Right cardiac atrium (tissue), 5 donors: ENCODE results near the gene MREG. TPM values are rescaled to one million over a fixed set of nuclear protein-coding genes. Genes with fewer than 3 reads are reported as not detected.
"Not testable (repeated sequence)": the region's sequence is repeated elsewhere in the genome, so short reads cannot be mapped to it uniquely, and the experiment has no call there.

Source experiments
- ATAC-seq, 2 donors: fragments of 200-7000 bp; cut with Tn5 transposase; one replicate each; pipeline versions ENCODE4 v1.8.0 to v1.9.1; 2020; ENCODE audit warnings: moderate library complexity in 2 of 2, mild to moderate bottlenecking in 1 of 2
- DNase-seq, 3 donors: peaks; one replicate each; pipeline ENCODE4 v3.0.0-alpha.2; 2020
- H3K27ac ChIP-seq: one replicate; pipeline ENCODE4 v1.5.1; 2013; ENCODE audit warnings: mild to moderate bottlenecking, low read length, control low read depth, moderate library complexity
- H3K27me3 ChIP-seq: one replicate; pipeline ENCODE4 v1.6.1; 2013; ENCODE audit not compliant: control insufficient read depth, insufficient read depth
- H3K4me1 ChIP-seq: one replicate; pipeline ENCODE4 v1.6.1; 2013; ENCODE audit warnings: low read length; ENCODE audit not compliant: control insufficient read depth, insufficient read depth
- H3K4me3 ChIP-seq: one replicate; pipeline ENCODE4 v1.5.1; 2013; ENCODE audit warnings: low read length, control low read depth
- H3K9me3 ChIP-seq: one replicate; pipeline ENCODE4 v1.6.1; 2013; ENCODE audit warnings: low read length; ENCODE audit not compliant: control insufficient read depth
- WGBS: extraction: QIAGEN DNeasy Blood & Tissue Kit; methylation state at CpG from one replicate; pipeline ENCODE4 v1.1.7; 2013; 5-methylcytosine and 5-hydroxymethylcytosine counted together
- intact Hi-C, 4 donors: fragments of 100-400 bp; cut with DNase I; formaldehyde crosslinking; loops; one replicate each; pipeline versions ENCODE4 v1.11.0 to v1.14.0; 2022 to 2023
- polyA plus RNA-seq: library from polyadenylated mRNA; stranded (reverse); fragments of 200-250 nt; gene quantifications from one replicate; pipeline ENCODE4 v1.2.3, GENCODE V29; 2013
- total RNA-seq, 4 donors: library from RNA; stranded (reverse); fragmentation: NEBNext Ultra II Directional; extraction: Animal tissue kit (Norgen Biotek cat#: 25700); gene quantifications; one replicate each; pipeline ENCODE4 v1.2.1, GENCODE V29; 2021
- donor health status: healthy with polysubstance abuse.
- donor health status: DM: no; HTN: yes; CAD: no.
- donor health status: DM: no; HTN: no; CAD: no.
- donor health status: DM: no; HTN: yes; CAD: no; lungs with severe emphysema.
- donor health status: DM: yes; HTN: yes; CAD: no.

The MREG gene
- total and polyA plus RNA-seq, 5 donors = 0.31 to 0.82 (median 0.50) TPM

DNA sequence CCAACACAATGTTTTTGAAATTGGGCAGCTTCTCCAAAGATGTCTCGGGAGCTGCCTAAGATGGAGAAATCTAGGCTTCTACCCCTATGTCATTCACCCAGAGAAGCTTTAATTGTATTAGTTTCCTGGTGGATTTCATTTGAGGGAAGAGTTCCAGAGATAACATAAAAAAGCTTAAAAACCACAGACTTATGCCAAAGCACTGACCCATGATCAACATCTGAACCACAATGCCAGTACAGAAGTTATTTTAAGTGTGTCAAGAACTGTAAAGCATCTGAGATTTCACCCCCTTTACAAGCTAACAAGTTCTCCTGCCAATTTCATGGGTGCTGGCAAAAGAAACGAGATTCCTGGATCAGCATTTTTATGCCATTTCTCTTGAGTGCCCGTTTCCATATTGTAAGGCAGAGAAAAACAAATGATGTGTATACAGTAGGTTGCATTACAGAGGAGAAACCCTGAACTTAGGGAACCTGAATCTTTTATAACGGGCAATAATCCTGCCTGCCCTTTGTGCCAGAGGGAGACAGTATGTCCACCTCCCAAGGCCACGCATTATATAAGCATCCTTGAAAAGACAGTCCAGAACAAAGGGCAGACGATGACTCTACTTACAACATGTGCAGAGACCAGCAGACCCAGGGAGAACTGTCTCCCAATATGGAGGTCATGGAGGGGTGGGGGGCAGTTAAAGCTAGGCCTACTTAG is 44.1 kb downstream of the MREG start:
- DNase-seq (no peak), ATAC-seq (no peak)
- WGBS = 90% methylated on average over 6 of the region's 6 CpGs
- no peaks in the 10 kb centered on the region for H3K4me1 ChIP-seq
- H3K27ac ChIP-seq = no peak overlapping the region
- H3K4me3 ChIP-seq = no peak overlapping the region
- H3K27me3 ChIP-seq = no peaks in the 10 kb centered on the region
- H3K9me3 ChIP-seq = no peaks in the 10 kb centered on the region
- intact Hi-C loops = no loop called here

DNA sequence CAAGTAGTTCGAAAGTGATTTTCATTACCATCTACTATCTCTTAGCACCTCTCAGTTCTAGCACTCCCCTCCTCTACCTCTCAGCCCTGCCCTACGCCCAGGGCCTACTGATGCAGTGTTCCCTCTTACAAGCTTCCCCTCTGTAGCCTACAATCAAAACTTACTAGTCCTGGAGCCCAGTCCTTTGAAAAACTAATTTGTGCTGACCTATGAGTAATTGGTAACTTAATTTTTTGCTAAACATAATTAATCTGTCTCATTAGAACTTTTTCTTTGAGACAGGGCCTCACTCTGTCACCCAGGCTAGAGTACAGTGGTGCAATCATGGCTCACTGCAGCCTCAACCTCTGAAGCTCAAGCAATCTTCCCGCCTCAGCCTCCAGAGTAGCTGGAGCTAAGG is 44.9 kb downstream of the MREG start:
- ATAC-seq = no peak
- no peaks in the 10 kb centered on the region for H3K9me3 ChIP-seq
- H3K4me1 ChIP-seq = no peaks in the 10 kb centered on the region
- H3K27ac ChIP-seq = no peak overlapping the region
- DNase-seq = no peak
- intact Hi-C loops = no loop called here
- 97% methylated on average over 3 of the region's 3 CpGs for WGBS
- H3K4me3 ChIP-seq = no peak overlapping the region
- no peaks in the 10 kb centered on the region for H3K27me3 ChIP-seq

DNA sequence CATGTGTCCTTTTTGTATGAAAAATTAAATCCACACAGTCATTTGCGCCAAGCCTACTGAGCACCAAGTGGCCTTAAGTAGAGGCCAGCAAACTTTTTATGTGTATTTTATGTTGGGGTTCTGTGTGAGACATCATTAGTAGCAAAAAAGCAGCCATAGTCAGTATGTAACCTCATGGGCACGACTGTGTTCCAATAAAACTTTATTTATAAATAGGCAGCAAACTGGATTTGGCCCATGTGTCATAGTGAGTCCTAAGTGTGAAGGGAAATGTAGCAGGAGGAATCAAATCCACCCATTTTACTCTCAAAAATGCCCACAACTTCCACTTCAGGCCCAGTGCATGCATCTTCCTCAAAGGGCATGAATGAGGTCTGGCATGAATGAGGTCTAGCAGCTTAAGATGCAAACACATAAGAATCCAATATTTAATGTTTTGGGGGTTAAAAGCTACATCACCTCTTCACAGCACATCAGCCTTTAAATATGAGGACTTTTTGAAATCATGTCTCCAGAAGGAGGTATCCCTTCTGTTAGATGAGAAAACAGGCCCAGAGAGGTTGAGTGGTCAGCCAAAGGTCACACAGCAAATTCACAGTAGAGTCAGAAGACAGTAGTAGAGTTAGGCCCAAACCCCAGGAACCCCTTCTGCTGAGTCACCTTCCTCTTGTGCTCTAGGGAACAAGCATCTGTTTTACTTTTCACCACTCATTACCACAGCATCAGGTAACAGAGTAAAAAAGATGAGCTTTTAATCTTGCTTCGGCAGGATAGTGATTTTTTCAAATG is 45.6 kb downstream of the MREG start:
- WGBS = 87% methylated on average over 3 of the region's 3 CpGs
- no peaks in the 10 kb centered on the region for H3K9me3 ChIP-seq
- no peak overlapping the region for H3K27ac ChIP-seq

DNA sequence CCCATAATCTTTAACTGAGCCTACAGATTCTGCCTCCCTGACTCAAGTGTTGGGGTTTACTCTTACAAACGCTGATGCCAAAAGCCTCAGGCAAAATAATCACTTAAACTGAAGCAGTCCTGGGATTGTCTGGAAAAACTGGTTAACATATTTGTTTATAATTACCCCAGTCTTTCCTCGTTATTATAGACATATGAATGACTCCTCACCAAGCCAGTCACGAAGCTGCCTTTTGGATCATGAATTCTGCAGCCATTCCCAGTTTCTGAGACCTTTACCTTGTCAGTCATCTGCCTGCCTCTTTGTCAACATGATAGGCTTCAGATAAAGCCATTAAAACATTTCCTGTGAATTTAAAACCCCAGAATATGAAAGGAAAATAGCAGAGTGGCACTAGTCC is 46.4 kb downstream of the MREG start:
- Histone ChIP-seq H3K9me3 (no peaks in the 10 kb centered on the region), H3K4me3 (no peak overlapping the region), H3K27me3 (no peaks in the 10 kb centered on the region), H3K4me1 (peaks cover 5% of the 10 kb centered on the region), H3K27ac (no peak overlapping the region)
- DNase-seq (no peak), ATAC-seq (no peak)
- intact Hi-C loops = no loop called here
- 69% methylated on average over 3 of the region's 3 CpGs for WGBS

More for the DNA sequence above, 45.6 kb downstream of the MREG start:
- no peak overlapping the region for H3K4me3 ChIP-seq
- H3K4me1 ChIP-seq = no peaks in the 10 kb centered on the region
- intact Hi-C loops = no loop called here
- DNase-seq (no peak), ATAC-seq (no peak)
- H3K27me3 ChIP-seq = no peaks in the 10 kb centered on the region

DNA sequence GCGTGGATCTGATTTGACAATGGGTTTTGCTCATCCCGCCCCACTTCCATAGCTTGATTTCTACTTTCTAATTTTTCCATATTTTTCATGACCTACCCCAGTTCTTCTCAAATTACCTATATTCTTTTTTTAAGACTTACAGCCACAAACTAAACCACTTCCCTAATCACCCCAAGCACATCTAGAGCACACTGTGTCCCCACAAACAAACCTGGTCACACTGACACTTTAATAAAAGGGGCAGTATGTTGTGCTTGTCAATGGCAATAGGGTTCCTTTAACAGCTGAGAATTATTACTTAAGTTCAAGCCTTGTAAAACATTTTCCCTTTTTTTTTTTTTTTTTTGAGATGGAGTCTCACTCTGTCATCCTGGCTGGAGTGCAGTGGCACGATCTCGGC is 47.1 kb downstream of the MREG start:
- ATAC-seq (no peak), DNase-seq (no peak)
- H3K4me3 ChIP-seq = no peak overlapping the region
- no peaks in the 10 kb centered on the region for H3K9me3 ChIP-seq
- 72% methylated on average over 4 of the region's 4 CpGs for WGBS
- no peak overlapping the region for H3K27ac ChIP-seq
- intact Hi-C loops = no loop called here
- peaks cover 5% of the 10 kb centered on the region for H3K4me1 ChIP-seq
- H3K27me3 ChIP-seq = no peaks in the 10 kb centered on the region

GRCh38 chr2:215965532-215966165 is 47.7 kb downstream of the MREG start:
- H3K27ac ChIP-seq = no peak overlapping the region
- no peak overlapping the region for H3K4me3 ChIP-seq
- WGBS = 98% methylated on average over 1 of the region's 1 CpG
- peaks cover 5% of the 10 kb centered on the region for H3K4me1 ChIP-seq
- H3K27me3 ChIP-seq = no peaks in the 10 kb centered on the region
- DNase-seq (no peak), ATAC-seq (no peak)
- no peaks in the 10 kb centered on the region for H3K9me3 ChIP-seq
- intact Hi-C loops = no loop called here

DNA sequence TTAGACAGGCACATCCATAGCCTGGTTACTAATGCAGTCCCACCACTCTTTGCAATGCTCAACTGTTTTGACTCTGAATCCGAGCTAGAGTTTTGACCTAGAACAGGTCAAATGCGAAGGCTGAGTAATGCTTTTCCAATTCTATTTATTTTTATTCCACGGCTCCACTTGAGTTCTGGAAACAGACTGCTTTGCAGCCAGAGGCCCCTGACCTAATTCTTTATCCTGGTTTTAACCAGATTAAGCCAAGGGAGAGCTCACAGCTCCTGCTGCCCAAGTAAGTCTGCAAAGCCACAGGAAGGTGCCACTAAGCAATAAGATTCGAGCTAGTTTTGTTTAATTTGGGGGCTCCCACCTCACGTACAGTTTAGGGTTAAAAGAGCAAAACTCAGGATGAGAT is 51.4 kb downstream of the MREG start:
- H3K4me1 ChIP-seq = peaks cover 5% of the 10 kb centered on the region
- intact Hi-C loops = no loop called here
- H3K27ac ChIP-seq = no peak overlapping the region
- no peak for ATAC-seq
- 60% methylated on average over 5 of the region's 5 CpGs for WGBS
- H3K9me3 ChIP-seq = no peaks in the 10 kb centered on the region
- DNase-seq = no peak
- H3K4me3 ChIP-seq = no peak overlapping the region
- no peaks in the 10 kb centered on the region for H3K27me3 ChIP-seq

- WGBS = 88% methylated on average over 4 of the region's 4 CpGs
- Histone ChIP-seq H3K4me3 (no peak overlapping the region), H3K27ac (no peak overlapping the region), H3K9me3 (no peaks in the 10 kb centered on the region), H3K4me1 (peaks cover 5% of the 10 kb centered on the region), H3K27me3 (no peaks in the 10 kb centered on the region)
- intact Hi-C loops = no loop called here
- ATAC-seq (no peak), DNase-seq (no peak)
Measured at GRCh38 chr2:215958257-215958656, 55.1 kb downstream of the MREG start.

DNA sequence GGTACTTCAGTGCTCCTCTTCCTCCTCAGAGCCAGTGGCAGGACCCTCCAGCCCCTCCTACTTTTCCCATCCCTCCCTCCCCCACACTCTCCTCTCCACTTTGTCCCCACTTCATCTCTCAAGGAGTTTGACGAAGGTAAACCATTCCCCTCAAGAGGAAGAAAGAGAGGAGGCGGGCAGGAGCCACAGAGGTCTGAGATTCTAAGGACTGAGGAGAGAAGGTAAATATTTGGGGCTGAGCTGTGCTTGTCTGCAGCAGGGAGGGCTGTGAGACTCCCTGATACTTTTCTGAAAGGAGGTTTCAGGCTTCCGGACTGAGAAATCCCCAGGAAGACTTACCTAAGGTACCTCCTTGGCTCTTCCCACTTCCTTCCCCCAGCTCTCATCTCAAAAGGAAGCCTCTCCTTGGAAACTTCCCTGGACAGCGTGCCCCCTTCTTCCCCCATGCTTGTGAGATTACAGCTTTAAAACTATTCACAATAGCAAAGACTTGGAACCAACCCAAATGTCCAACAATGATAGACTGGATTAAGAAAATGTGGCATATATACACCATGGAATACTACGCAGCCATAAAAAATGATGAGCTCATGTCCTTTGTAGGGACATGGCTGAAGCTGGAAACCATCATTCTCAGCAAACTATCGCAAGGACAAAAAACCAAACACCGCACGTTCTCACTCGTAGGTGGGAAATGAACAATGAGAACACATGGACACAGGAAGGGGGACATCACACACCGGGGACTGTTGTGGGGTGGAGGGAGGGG is 55.8 kb downstream of the MREG start:
- ATAC-seq, intact Hi-C loops, H3K27ac ChIP-seq, DNase-seq, H3K4me1 ChIP-seq, H3K9me3 ChIP-seq, H3K27me3 ChIP-seq, H3K4me3 ChIP-seq: not testable (repeated sequence)
- 96% methylated on average over 10 of the region's 10 CpGs for WGBS

- Histone ChIP-seq H3K27me3 (no peaks in the 10 kb centered on the region), H3K4me3 (no peak overlapping the region), H3K9me3 (no peaks in the 10 kb centered on the region), H3K4me1 (no peaks in the 10 kb centered on the region), H3K27ac (no peak overlapping the region)
- intact Hi-C loops = no loop called here
- ATAC-seq = no peak
- DNase-seq = no peak
- 81% methylated on average over 4 of the region's 4 CpGs for WGBS
Measured at GRCh38 chr2:215952860-215953637, 60.3 kb downstream of the MREG start.
